ENCODE results near the gene ARHGAP44. TPM values are rescaled to one million over a fixed set of nuclear protein-coding genes. Genes with fewer than 3 reads are reported as not detected.

The ARHGAP44 gene
- total RNA-seq, 1 donor, result 1.3 TPM

DNA sequence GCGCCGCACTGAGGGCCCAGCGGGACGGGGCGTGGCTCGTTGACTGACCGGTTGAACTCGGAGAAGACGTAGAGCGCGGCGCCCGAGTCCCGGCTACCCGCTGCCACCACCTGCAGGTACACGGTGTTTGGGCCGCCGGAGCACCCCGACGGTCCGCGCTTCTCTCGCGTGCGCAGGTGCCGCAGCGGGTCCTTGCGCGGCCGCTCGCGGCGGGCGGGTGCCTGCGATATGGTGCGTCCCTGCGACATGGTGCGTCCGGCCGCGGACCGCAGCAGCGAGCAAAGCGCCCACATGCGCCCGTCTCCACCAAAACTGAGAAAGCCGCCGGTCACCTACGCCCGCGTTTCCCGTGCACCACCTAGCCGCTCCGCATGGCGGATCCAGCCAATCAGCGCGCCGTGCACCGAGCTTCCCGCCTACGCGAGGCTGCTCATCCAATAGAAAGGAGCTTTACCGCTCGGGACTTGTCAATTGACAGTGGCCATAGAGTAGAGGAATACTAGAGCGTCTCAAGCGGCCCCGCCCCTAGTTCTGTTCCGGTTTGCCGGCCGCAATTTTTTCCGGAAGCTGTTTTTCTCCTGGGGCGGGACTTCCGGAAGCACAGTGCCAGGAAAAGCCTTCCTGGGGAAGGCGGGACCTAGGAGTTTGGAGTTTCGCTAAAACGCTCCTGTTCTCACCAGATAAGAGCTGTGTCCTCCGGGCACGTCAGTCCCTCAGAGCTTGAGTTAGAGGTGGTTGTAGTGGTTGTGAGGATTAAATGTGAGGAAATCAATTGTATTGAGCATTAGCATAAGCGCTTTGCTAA, 228.6 kb downstream of the ARHGAP44 start, which contains the start of gene ELAC2:
ELAC2 (minus strand) TSS at position 373 of the 805 bp plus-strand sequence; CDS start at position 293, 80 bp downstream.
- peak; percentile 99 for DNase-seq (ENCODE audit: low read depth)
- peak within 1 kb of the TSS; percentile 68 for H3K4me3 ChIP-seq (ENCODE audit: low read depth, low read length)
- TF ChIP-seq, protein P1, sequence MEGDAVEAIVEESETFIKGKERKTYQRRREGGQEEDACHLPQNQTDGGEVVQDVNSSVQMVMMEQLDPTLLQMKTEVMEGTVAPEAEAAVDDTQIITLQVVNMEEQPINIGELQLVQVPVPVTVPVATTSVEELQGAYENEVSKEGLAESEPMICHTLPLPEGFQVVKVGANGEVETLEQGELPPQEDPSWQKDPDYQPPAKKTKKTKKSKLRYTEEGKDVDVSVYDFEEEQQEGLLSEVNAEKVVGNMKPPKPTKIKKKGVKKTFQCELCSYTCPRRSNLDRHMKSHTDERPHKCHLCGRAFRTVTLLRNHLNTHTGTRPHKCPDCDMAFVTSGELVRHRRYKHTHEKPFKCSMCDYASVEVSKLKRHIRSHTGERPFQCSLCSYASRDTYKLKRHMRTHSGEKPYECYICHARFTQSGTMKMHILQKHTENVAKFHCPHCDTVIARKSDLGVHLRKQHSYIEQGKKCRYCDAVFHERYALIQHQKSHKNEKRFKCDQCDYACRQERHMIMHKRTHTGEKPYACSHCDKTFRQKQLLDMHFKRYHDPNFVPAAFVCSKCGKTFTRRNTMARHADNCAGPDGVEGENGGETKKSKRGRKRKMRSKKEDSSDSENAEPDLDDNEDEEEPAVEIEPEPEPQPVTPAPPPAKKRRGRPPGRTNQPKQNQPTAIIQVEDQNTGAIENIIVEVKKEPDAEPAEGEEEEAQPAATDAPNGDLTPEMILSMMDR (IDR thresholded peaks at IDR 0.05; ENCODE audit: insufficient read depth, low read depth, low read length), result no peak

DNA sequence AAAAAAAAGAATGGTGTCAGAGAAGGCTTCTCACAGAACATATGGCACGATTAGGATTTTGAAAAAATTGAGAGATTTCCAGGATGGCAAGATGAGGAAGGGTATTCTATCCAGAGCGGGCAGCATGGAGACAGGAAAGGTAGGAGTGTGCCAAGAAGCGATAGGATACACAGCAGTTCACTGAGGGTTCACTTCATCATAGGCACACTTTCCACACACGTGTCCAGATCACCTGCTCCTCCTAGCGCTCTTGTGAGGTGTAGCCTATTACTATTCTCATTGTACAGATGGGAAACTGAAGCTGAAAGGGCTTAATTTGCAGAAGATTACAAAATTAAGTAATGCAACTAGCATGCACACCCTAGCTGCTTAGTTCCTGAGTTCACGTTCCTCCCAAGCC, 234.7 kb downstream of the ARHGAP44 start:
- H3K4me3 ChIP-seq (ENCODE audit: low read depth, low read length), result no peak overlapping the region
- TF ChIP-seq, protein P1 (IDR thresholded peaks at IDR 0.05; ENCODE audit: insufficient read depth, low read depth, low read length), result no peak
- DNase-seq (ENCODE audit: low read depth), result no peak

DNA sequence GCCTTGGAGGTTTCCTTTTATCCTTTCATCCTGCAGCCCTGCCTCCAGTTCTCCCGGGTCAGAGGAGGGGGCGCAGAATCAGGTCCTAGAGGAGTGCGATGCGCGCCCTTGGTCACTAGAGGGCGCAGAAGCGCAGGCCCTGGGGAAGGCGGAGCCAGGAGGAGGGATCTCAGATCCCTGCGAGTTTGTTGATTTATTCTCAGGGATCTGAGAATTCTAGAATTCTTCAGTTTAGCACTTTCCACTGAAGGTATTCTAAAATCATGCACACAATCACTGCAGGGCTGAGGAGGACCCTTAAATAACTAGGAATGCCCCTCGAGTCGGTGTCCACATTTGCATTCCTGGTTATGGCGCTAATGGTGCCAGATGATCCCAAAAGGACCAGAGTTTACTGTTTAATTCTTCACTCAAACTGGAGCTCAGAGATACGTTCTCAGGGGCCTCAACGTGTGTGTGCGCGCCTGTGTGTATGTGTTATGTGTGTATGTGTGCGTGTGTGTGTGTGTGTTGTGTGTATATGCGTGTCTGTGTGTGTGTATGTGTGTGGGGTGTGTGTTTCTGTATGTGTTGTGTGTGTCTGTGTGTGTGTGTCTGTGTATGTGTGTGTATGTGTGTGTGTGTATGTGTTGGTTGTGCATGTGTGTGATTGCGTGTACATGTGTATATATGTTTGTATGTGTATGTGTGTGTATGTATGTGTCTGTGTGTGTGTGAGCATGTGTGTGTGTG, 235.4 kb downstream of the ARHGAP44 start:
- H3K4me3 ChIP-seq (ENCODE audit: low read depth, low read length), result peak overlapping the region; percentile 50
- DNase-seq (ENCODE audit: low read depth), result peak; percentile 58

DNA sequence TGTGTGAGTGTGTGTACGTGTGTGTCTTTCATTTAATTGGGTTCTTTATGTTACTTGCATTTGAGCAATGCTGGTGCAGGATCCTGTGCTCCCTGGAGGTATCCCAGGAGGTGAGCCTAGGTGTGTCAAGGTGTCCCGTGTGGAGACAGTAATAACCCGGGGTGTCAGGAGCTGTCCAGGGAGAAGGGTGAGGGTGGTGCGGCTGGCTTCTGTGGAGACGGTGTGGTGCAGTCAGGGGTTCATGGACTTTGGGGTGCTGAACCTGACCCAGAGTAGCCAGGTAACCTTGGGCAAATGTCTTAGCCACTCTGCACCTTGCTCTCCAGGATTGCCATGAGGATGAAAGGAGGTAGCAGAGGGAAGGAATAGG, 235.9 kb downstream of the ARHGAP44 start:
- TF ChIP-seq, protein P1 (IDR thresholded peaks at IDR 0.05; ENCODE audit: insufficient read depth, low read depth, low read length), result no peak
- DNase-seq (ENCODE audit: low read depth), result no peak
- H3K4me3 ChIP-seq (ENCODE audit: low read depth, low read length), result no peak overlapping the region

More for the DNA sequence above, 235.4 kb downstream of the ARHGAP44 start:
- TF ChIP-seq, protein P1 (IDR thresholded peaks at IDR 0.05; ENCODE audit: insufficient read depth, low read depth, low read length), result peak; percentile 99

DNA sequence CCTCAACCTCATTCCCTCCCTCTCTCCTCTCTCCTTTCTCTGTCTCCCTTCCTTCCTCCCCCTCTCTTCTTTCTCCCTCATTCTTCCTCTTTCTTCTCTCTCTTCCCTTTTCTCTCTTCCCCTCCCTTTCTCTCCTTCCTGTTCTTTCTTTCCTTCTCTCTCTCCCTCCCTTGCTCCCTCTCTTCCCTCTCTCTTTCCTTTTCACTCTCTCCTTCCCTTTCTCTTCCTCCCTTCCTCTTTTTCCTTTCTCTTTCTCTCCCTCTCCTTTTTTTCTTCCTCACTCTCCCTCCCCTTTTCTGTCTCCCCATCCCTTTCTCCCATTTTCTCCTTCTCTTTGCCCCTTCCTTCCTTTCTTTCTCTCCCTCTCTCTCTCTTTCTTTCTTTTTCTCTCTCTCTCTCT, 236.4 kb downstream of the ARHGAP44 start:
- no peak for DNase-seq (ENCODE audit: low read depth)
- no peak overlapping the region for H3K4me3 ChIP-seq (ENCODE audit: low read depth, low read length)
- TF ChIP-seq, protein P1 (IDR thresholded peaks at IDR 0.05; ENCODE audit: insufficient read depth, low read depth, low read length), result no peak

- no peak for DNase-seq (ENCODE audit: low read depth)
- no peak overlapping the region for H3K4me3 ChIP-seq (ENCODE audit: low read depth, low read length)
- TF ChIP-seq, protein P1 (IDR thresholded peaks at IDR 0.05; ENCODE audit: insufficient read depth, low read depth, low read length), result no peak
These were observed 237.9 kb downstream of the ARHGAP44 start for GRCh38 chr17:13027246-13027645.
